ENCODE measurements around the gene PCSK2.

Gene PCSK2

GRCh38 chr20:17439616-17440296, 212.9 kb downstream of the PCSK2 start:
- H3K27me3 ChIP-seq (ENCODE audit: control insufficient read depth in 1 of 2, insufficient read depth in 2 of 2, low read length in 2 of 2) = peaks cover 0 to 7% of the 10 kb centered on the region in 2 donors
- H3K4me3 ChIP-seq (ENCODE audit: low read depth in 1 of 2, low read length in 2 of 2) = no peak overlapping the region
- peaks cover 0 to 3% of the 10 kb centered on the region in 2 donors for H3K9me3 ChIP-seq (ENCODE audit: control insufficient read depth in 1 of 2, low read length in 2 of 2)
- H3K36me3 ChIP-seq (ENCODE audit: control insufficient read depth in 1 of 2, insufficient read depth in 2 of 2, low read length in 2 of 2) = no peaks in the 10 kb centered on the region
- no peak overlapping the region for H3K27ac ChIP-seq (ENCODE audit: low read depth, low read length)
- H3K4me1 ChIP-seq (ENCODE audit: control insufficient read depth in 1 of 2, insufficient read depth in 2 of 2, low read length in 2 of 2) = no peaks in the 10 kb centered on the region
- no peak overlapping the region for H3K9ac ChIP-seq (ENCODE audit: low read depth in 1 of 2, low read length in 2 of 2)

GRCh38 chr20:17441745-17442144, 214.9 kb downstream of the PCSK2 start:
- Histone ChIP-seq H3K4me3 (ENCODE audit: low read depth in 1 of 2, low read length in 2 of 2) (no peak overlapping the region), H3K4me1 (ENCODE audit: control insufficient read depth in 1 of 2, insufficient read depth in 2 of 2, low read length in 2 of 2) (no peaks in the 10 kb centered on the region), H3K27me3 (ENCODE audit: control insufficient read depth in 1 of 2, insufficient read depth in 2 of 2, low read length in 2 of 2) (peaks cover 0 to 7% of the 10 kb centered on the region in 2 donors), H3K9me3 (ENCODE audit: control insufficient read depth in 1 of 2, low read length in 2 of 2) (peaks cover 0 to 3% of the 10 kb centered on the region in 2 donors), H3K9ac (ENCODE audit: low read depth in 1 of 2, low read length in 2 of 2) (no peak overlapping the region), H3K36me3 (ENCODE audit: control insufficient read depth in 1 of 2, insufficient read depth in 2 of 2, low read length in 2 of 2) (no peaks in the 10 kb centered on the region), H3K27ac (ENCODE audit: low read depth, low read length) (no peak overlapping the region)

GRCh38 chr20:17442588-17442987, 215.7 kb downstream of the PCSK2 start:
- no peaks in the 10 kb centered on the region for H3K4me1 ChIP-seq (ENCODE audit: control insufficient read depth in 1 of 2, insufficient read depth in 2 of 2, low read length in 2 of 2)
- peaks cover 0 to 3% of the 10 kb centered on the region in 2 donors for H3K9me3 ChIP-seq (ENCODE audit: control insufficient read depth in 1 of 2, low read length in 2 of 2)
- H3K27me3 ChIP-seq (ENCODE audit: control insufficient read depth in 1 of 2, insufficient read depth in 2 of 2, low read length in 2 of 2) = peaks cover 0 to 7% of the 10 kb centered on the region in 2 donors

GRCh38 chr20:17443131-17443858, 216.5 kb downstream of the PCSK2 start:
- H3K27ac ChIP-seq (ENCODE audit: low read depth, low read length) = no peak overlapping the region
- H3K4me3 ChIP-seq (ENCODE audit: low read depth in 1 of 2, low read length in 2 of 2) = no peak overlapping the region
- H3K4me1 ChIP-seq (ENCODE audit: control insufficient read depth in 1 of 2, insufficient read depth in 2 of 2, low read length in 2 of 2) = no peaks in the 10 kb centered on the region
- no peak overlapping the region for H3K9ac ChIP-seq (ENCODE audit: low read depth in 1 of 2, low read length in 2 of 2)
- peaks cover 0 to 3% of the 10 kb centered on the region in 2 donors for H3K9me3 ChIP-seq (ENCODE audit: control insufficient read depth in 1 of 2, low read length in 2 of 2)
- peaks cover 0 to 7% of the 10 kb centered on the region in 2 donors for H3K27me3 ChIP-seq (ENCODE audit: control insufficient read depth in 1 of 2, insufficient read depth in 2 of 2, low read length in 2 of 2)
- no peaks in the 10 kb centered on the region for H3K36me3 ChIP-seq (ENCODE audit: control insufficient read depth in 1 of 2, insufficient read depth in 2 of 2, low read length in 2 of 2)

More at GRCh38 chr20:17442588-17442987, 215.7 kb downstream of the PCSK2 start:
- Histone ChIP-seq H3K4me3 (ENCODE audit: low read depth in 1 of 2, low read length in 2 of 2) (no peak overlapping the region), H3K27ac (ENCODE audit: low read depth, low read length) (no peak overlapping the region), H3K36me3 (ENCODE audit: control insufficient read depth in 1 of 2, insufficient read depth in 2 of 2, low read length in 2 of 2) (no peaks in the 10 kb centered on the region), H3K9ac (ENCODE audit: low read depth in 1 of 2, low read length in 2 of 2) (no peak overlapping the region)

GRCh38 chr20:17444091-17444490, 217.3 kb downstream of the PCSK2 start:
- Histone ChIP-seq H3K9ac (ENCODE audit: low read depth in 1 of 2, low read length in 2 of 2) (no peak overlapping the region), H3K4me3 (ENCODE audit: low read depth in 1 of 2, low read length in 2 of 2) (no peak overlapping the region)

GRCh38 chr20:17445543-17445942, 218.7 kb downstream of the PCSK2 start:
- no peaks in the 10 kb centered on the region for H3K4me1 ChIP-seq (ENCODE audit: control insufficient read depth in 1 of 2, insufficient read depth in 2 of 2, low read length in 2 of 2)
- peaks cover 0 to 7% of the 10 kb centered on the region in 2 donors for H3K27me3 ChIP-seq (ENCODE audit: control insufficient read depth in 1 of 2, insufficient read depth in 2 of 2, low read length in 2 of 2)
- H3K9ac ChIP-seq (ENCODE audit: low read depth in 1 of 2, low read length in 2 of 2) = no peak overlapping the region
- no peak overlapping the region for H3K4me3 ChIP-seq (ENCODE audit: low read depth in 1 of 2, low read length in 2 of 2)
- no peaks in the 10 kb centered on the region for H3K36me3 ChIP-seq (ENCODE audit: control insufficient read depth in 1 of 2, insufficient read depth in 2 of 2, low read length in 2 of 2)
- no peak overlapping the region for H3K27ac ChIP-seq (ENCODE audit: low read depth, low read length)
- peaks cover 0 to 3% of the 10 kb centered on the region in 2 donors for H3K9me3 ChIP-seq (ENCODE audit: control insufficient read depth in 1 of 2, low read length in 2 of 2)

More at GRCh38 chr20:17444091-17444490, 217.3 kb downstream of the PCSK2 start:
- Histone ChIP-seq H3K27ac (ENCODE audit: low read depth, low read length) (no peak overlapping the region), H3K9me3 (ENCODE audit: control insufficient read depth in 1 of 2, low read length in 2 of 2) (peaks cover 0 to 3% of the 10 kb centered on the region in 2 donors), H3K4me1 (ENCODE audit: control insufficient read depth in 1 of 2, insufficient read depth in 2 of 2, low read length in 2 of 2) (no peaks in the 10 kb centered on the region), H3K27me3 (ENCODE audit: control insufficient read depth in 1 of 2, insufficient read depth in 2 of 2, low read length in 2 of 2) (peaks cover 0 to 7% of the 10 kb centered on the region in 2 donors), H3K36me3 (ENCODE audit: control insufficient read depth in 1 of 2, insufficient read depth in 2 of 2, low read length in 2 of 2) (no peaks in the 10 kb centered on the region)

GRCh38 chr20:17446171-17446570, 219.3 kb downstream of the PCSK2 start:
- Histone ChIP-seq H3K27ac (ENCODE audit: low read depth, low read length) (no peak overlapping the region), H3K9ac (ENCODE audit: low read depth in 1 of 2, low read length in 2 of 2) (no peak overlapping the region), H3K9me3 (ENCODE audit: control insufficient read depth in 1 of 2, low read length in 2 of 2) (peaks cover 0 to 3% of the 10 kb centered on the region in 2 donors)

GRCh38 chr20:17448071-17448470, 221.2 kb downstream of the PCSK2 start:
- Histone ChIP-seq H3K9ac (ENCODE audit: low read depth in 1 of 2, low read length in 2 of 2) (no peak overlapping the region), H3K4me3 (ENCODE audit: low read depth in 1 of 2, low read length in 2 of 2) (no peak overlapping the region), H3K9me3 (ENCODE audit: control insufficient read depth in 1 of 2, low read length in 2 of 2) (no peaks in the 10 kb centered on the region), H3K27ac (ENCODE audit: low read depth, low read length) (no peak overlapping the region), H3K27me3 (ENCODE audit: control insufficient read depth in 1 of 2, insufficient read depth in 2 of 2, low read length in 2 of 2) (peaks cover 2 to 4% of the 10 kb centered on the region in 2 donors), H3K4me1 (ENCODE audit: control insufficient read depth in 1 of 2, insufficient read depth in 2 of 2, low read length in 2 of 2) (no peaks in the 10 kb centered on the region), H3K36me3 (ENCODE audit: control insufficient read depth in 1 of 2, insufficient read depth in 2 of 2, low read length in 2 of 2) (no peaks in the 10 kb centered on the region)

More at GRCh38 chr20:17446171-17446570, 219.3 kb downstream of the PCSK2 start:
- H3K27me3 ChIP-seq (ENCODE audit: control insufficient read depth in 1 of 2, insufficient read depth in 2 of 2, low read length in 2 of 2) = peaks cover 0 to 7% of the 10 kb centered on the region in 2 donors
- no peaks in the 10 kb centered on the region for H3K4me1 ChIP-seq (ENCODE audit: control insufficient read depth in 1 of 2, insufficient read depth in 2 of 2, low read length in 2 of 2)
- H3K4me3 ChIP-seq (ENCODE audit: low read depth in 1 of 2, low read length in 2 of 2) = no peak overlapping the region
- no peaks in the 10 kb centered on the region for H3K36me3 ChIP-seq (ENCODE audit: control insufficient read depth in 1 of 2, insufficient read depth in 2 of 2, low read length in 2 of 2)

- Histone ChIP-seq H3K36me3 (ENCODE audit: control insufficient read depth in 1 of 2, insufficient read depth in 2 of 2, low read length in 2 of 2) (no peaks in the 10 kb centered on the region), H3K27me3 (ENCODE audit: control insufficient read depth in 1 of 2, insufficient read depth in 2 of 2, low read length in 2 of 2) (peaks cover 0 to 8% of the 10 kb centered on the region in 2 donors)
These were observed 222.2 kb downstream of the PCSK2 start for GRCh38 chr20:17449031-17449430.

GRCh38 chr20:17452441-17452840, 225.6 kb downstream of the PCSK2 start:
- H3K9ac ChIP-seq (ENCODE audit: low read depth in 1 of 2, low read length in 2 of 2) = no peak overlapping the region

More at GRCh38 chr20:17449031-17449430, 222.2 kb downstream of the PCSK2 start:
- no peak overlapping the region for H3K27ac ChIP-seq (ENCODE audit: low read depth, low read length)
- H3K4me3 ChIP-seq (ENCODE audit: low read depth in 1 of 2, low read length in 2 of 2) = no peak overlapping the region
- H3K9me3 ChIP-seq (ENCODE audit: control insufficient read depth in 1 of 2, low read length in 2 of 2) = no peaks in the 10 kb centered on the region
- H3K4me1 ChIP-seq (ENCODE audit: control insufficient read depth in 1 of 2, insufficient read depth in 2 of 2, low read length in 2 of 2) = no peaks in the 10 kb centered on the region
- no peak overlapping the region for H3K9ac ChIP-seq (ENCODE audit: low read depth in 1 of 2, low read length in 2 of 2)

More at GRCh38 chr20:17452441-17452840, 225.6 kb downstream of the PCSK2 start:
- Histone ChIP-seq H3K9me3 (ENCODE audit: control insufficient read depth in 1 of 2, low read length in 2 of 2) (no peaks in the 10 kb centered on the region), H3K4me3 (ENCODE audit: low read depth in 1 of 2, low read length in 2 of 2) (no peak overlapping the region), H3K36me3 (ENCODE audit: control insufficient read depth in 1 of 2, insufficient read depth in 2 of 2, low read length in 2 of 2) (no peaks in the 10 kb centered on the region), H3K27ac (ENCODE audit: low read depth, low read length) (no peak overlapping the region), H3K4me1 (ENCODE audit: control insufficient read depth in 1 of 2, insufficient read depth in 2 of 2, low read length in 2 of 2) (no peaks in the 10 kb centered on the region), H3K27me3 (ENCODE audit: control insufficient read depth in 1 of 2, insufficient read depth in 2 of 2, low read length in 2 of 2) (peaks cover 8 to 9% of the 10 kb centered on the region in 2 donors)
